Kidney (tissue), 14 donors: ENCODE results near the gene C10orf95. TPM values are rescaled to one million over a fixed set of nuclear protein-coding genes. Genes with fewer than 3 reads are reported as not detected.

Experiments
- DNase-seq, 5 donors: peaks; one replicate each; pipeline ENCODE4 v3.0.0-alpha.2; 2013 to 2020
- FAIRE-seq: peaks from 2 replicates; lab custom pipeline; 2012; peaks lifted over from hg19 to GRCh38; lab: Jason Lieb, UNC
- H3K27ac ChIP-seq, 2 donors: one replicate each; pipeline ENCODE4 v1.7.0; 2013; ENCODE audit warnings: low read depth in 2 of 2, low read length in 2 of 2, inconsistent platforms in 1 of 2
- H3K27me3 ChIP-seq: one replicate; pipeline ENCODE4 v1.7.1; 2013; ENCODE audit warnings: low read length, inconsistent platforms; ENCODE audit not compliant: control insufficient read depth, insufficient read depth
- H3K36me3 ChIP-seq, 3 donors: one replicate each; pipeline versions ENCODE4 v1.7.0 to v1.7.1; 2013; ENCODE audit warnings: low read length in 3 of 3, control low read depth in 1 of 3, inconsistent platforms in 1 of 3; ENCODE audit not compliant: insufficient read depth in 3 of 3, control insufficient read depth in 2 of 3
- H3K4me1 ChIP-seq, 3 donors: one replicate each; pipeline versions ENCODE4 v1.7.0 to v1.7.1; 2013; ENCODE audit warnings: low read length in 3 of 3, inconsistent platforms in 1 of 3, low read depth in 1 of 3; ENCODE audit not compliant: control insufficient read depth in 2 of 3, insufficient read depth in 2 of 3
- H3K4me3 ChIP-seq, 3 donors: one replicate each; pipeline versions ENCODE4 v1.7.0 to v1.8.1; 2013; ENCODE audit warnings: low read length in 3 of 3, control low read depth in 1 of 3, inconsistent platforms in 1 of 3
- H3K9ac ChIP-seq, 3 donors: one replicate each; pipeline versions ENCODE4 v1.7.0 to v1.7.1; 2013; ENCODE audit warnings: low read length in 3 of 3, control low read depth in 1 of 3, inconsistent platforms in 1 of 3
- H3K9me3 ChIP-seq, 3 donors: one replicate each; pipeline versions ENCODE4 v1.7.0 to v1.7.1; 2013; ENCODE audit warnings: low read length in 3 of 3, control low read depth in 1 of 3, inconsistent platforms in 1 of 3; ENCODE audit not compliant: control insufficient read depth in 2 of 3, insufficient read depth in 1 of 3
- CTCF ChIP-seq: IDR thresholded peaks from 3 replicates; pipeline ENCODE4 v1.5.1; 2012; ENCODE audit warnings: mild to moderate bottlenecking, moderate library complexity, borderline replicate concordance; ENCODE audit not compliant: insufficient read depth; ENCODE audit errors: extremely low read depth
- intact Hi-C: fragments of 100-400 bp; cut with DNase I; formaldehyde crosslinking; loops from one replicate; pipeline ENCODE4 v1.11.1; 2022
- polyA plus RNA-seq: library from polyadenylated mRNA; stranded (reverse); fragments of 350-450 nt; fragmentation: Illumina TruSeq; extraction: RNeasy Lipid Tissue Mini Kit (QIAGEN cat#74804); gene quantifications from one replicate; pipeline ENCODE4 v1.2.3, GENCODE V29; 2014; ENCODE audit warnings: low read depth, low replicate concordance; ENCODE audit not compliant: insufficient read depth
- total RNA-seq: library from RNA; stranded (reverse); fragmentation: NEBNext Ultra II Directional; extraction: Animal tissue kit (Norgen Biotek cat#: 25700); gene quantifications from one replicate; pipeline ENCODE4 v1.2.1, GENCODE V29; 2021
- donor health status: control.
- donor health status: control.
- donor health status: control.
- donor health status: control.
- donor health status: control.
- donor health status: DM: yes; HTN: yes; CAD: no.
- donor health status: Normal renal cell carcinoma (clear cell type).

The C10orf95 gene
- total and polyA plus RNA-seq, 2 donors from 2014 or later: 0.62 to 2.7 TPM

GRCh38 chr10:102419269-102420180 is 31.8 kb downstream of the C10orf95 start:
- Histone ChIP-seq H3K4me1 (peaks cover 0 to 29% (median 11%) of the 10 kb centered on the region in 3 donors), H3K4me3 (peak overlapping the region; percentile 78 to 98 (median 96)), H3K27ac (no peak overlapping the region), H3K9me3 (no peaks in the 10 kb centered on the region), H3K36me3 (peaks cover 0 to 10% (median 0%) of the 10 kb centered on the region in 3 donors), H3K27me3 (peaks cover 3% of the 10 kb centered on the region), H3K9ac (peak overlapping the region in 1 of 3 donors; percentile 53)
- TF ChIP-seq CTCF: no peak
- intact Hi-C loops: no loop called here
- FAIRE-seq: no peak
- peak in 4 of 5 donors; percentile 60 to 87 (median 72) for DNase-seq

- H3K27me3 ChIP-seq: peaks cover 3% of the 10 kb centered on the region
- H3K27ac ChIP-seq: no peak within 1 kb of the TSS
- no peak for FAIRE-seq
- no peaks in the 10 kb centered on the region for H3K9me3 ChIP-seq
- peaks cover 0 to 5% (median 0%) of the 10 kb centered on the region in 3 donors for H3K36me3 ChIP-seq
- peaks cover 0 to 27% (median 11%) of the 10 kb centered on the region in 3 donors for H3K4me1 ChIP-seq
- peak within 1 kb of the TSS in 1 of 3 donors; percentile 53 for H3K9ac ChIP-seq
- peak within 1 kb of the TSS; percentile 78 to 98 (median 96) for H3K4me3 ChIP-seq
- no peak for TF ChIP-seq CTCF
- DNase-seq: peak in 2 of 5 donors; percentile 28 to 72
- intact Hi-C loops: no loop called here
These were observed 32.6 kb downstream of the C10orf95 start, which contains the start of gene PSD for GRCh38 chr10:102418622-102419268. TSS of gene PSD (minus strand) at chr10:102418785. CDS start at chr10:102417038, 1,747 bp downstream.

GRCh38 chr10:102416695-102417094 is 34.6 kb downstream of the C10orf95 start:
- intact Hi-C loops: no loop called here
- H3K27me3 ChIP-seq: peaks cover 3% of the 10 kb centered on the region
- H3K4me1 ChIP-seq: peaks cover 0 to 14% (median 6%) of the 10 kb centered on the region in 3 donors
- H3K9ac ChIP-seq: no peak overlapping the region
- H3K9me3 ChIP-seq: no peaks in the 10 kb centered on the region
- TF ChIP-seq CTCF: no peak
- H3K36me3 ChIP-seq: no peaks in the 10 kb centered on the region
- DNase-seq (no peak), FAIRE-seq (no peak)
- no peak overlapping the region for H3K27ac ChIP-seq
- no peak overlapping the region for H3K4me3 ChIP-seq
